ENCODE measurements around the gene RXRG.
"Not testable (repeated sequence)": the region's sequence is repeated elsewhere in the genome, so short reads cannot be mapped to it uniquely, and the experiment has no call there.

The RXRG gene

GRCh38 chr1:165444897-165445370 is at the start of gene RXRG:
Gene RXRG, minus strand, starts transcription at chr1:165445126. Its CDS starts 233 bp downstream, at chr1:165444893.
- DNase-seq (ENCODE audit: low read depth): no peak

GRCh38 chr1:165492845-165493373 is 48.0 kb upstream of the RXRG start:
- DNase-seq (ENCODE audit: low read depth): no peak

- no peak for DNase-seq (ENCODE audit: low read depth)
Measured at GRCh38 chr1:165490175-165490574, 45.2 kb upstream of the RXRG start.

GRCh38 chr1:165487921-165488320 is 43.0 kb upstream of the RXRG start:
- no peak for DNase-seq (ENCODE audit: low read depth)

- no peak for DNase-seq (ENCODE audit: low read depth)
Measured at GRCh38 chr1:165486663-165487062, 41.7 kb upstream of the RXRG start.

- DNase-seq (ENCODE audit: low read depth): no peak
Measured at GRCh38 chr1:165485716-165486115, 40.8 kb upstream of the RXRG start.

- DNase-seq (ENCODE audit: low read depth): no peak
Measured at GRCh38 chr1:165484532-165484931, 39.6 kb upstream of the RXRG start.

- DNase-seq (ENCODE audit: low read depth): no peak
Measured at GRCh38 chr1:165483412-165483811, 38.5 kb upstream of the RXRG start.

- peak; percentile 89 for DNase-seq (ENCODE audit: low read depth)
Measured at GRCh38 chr1:165481820-165482532, 37.0 kb upstream of the RXRG start.

GRCh38 chr1:165476776-165477175 is 31.9 kb upstream of the RXRG start:
- DNase-seq (ENCODE audit: low read depth): no peak

GRCh38 chr1:165474196-165474595 is 29.3 kb upstream of the RXRG start:
- no peak for DNase-seq (ENCODE audit: low read depth)

GRCh38 chr1:165473081-165473480 is 28.2 kb upstream of the RXRG start:
- no peak for DNase-seq (ENCODE audit: low read depth)

GRCh38 chr1:165468726-165469249 is 23.9 kb upstream of the RXRG start:
- no peak for DNase-seq (ENCODE audit: low read depth)

- no peak for DNase-seq (ENCODE audit: low read depth)
Measured at GRCh38 chr1:165468253-165468652, 23.3 kb upstream of the RXRG start.

GRCh38 chr1:165467706-165468105 is 22.8 kb upstream of the RXRG start:
- no peak for DNase-seq (ENCODE audit: low read depth)

GRCh38 chr1:165463978-165464377 is 19.1 kb upstream of the RXRG start:
- no peak for DNase-seq (ENCODE audit: low read depth)

GRCh38 chr1:165459683-165460082 is 14.8 kb upstream of the RXRG start:
- not testable (repeated sequence) for DNase-seq (ENCODE audit: low read depth)

GRCh38 chr1:165456861-165457260 is 11.9 kb upstream of the RXRG start:
- DNase-seq (ENCODE audit: low read depth): no peak

- no peak for DNase-seq (ENCODE audit: low read depth)
Measured at GRCh38 chr1:165456114-165456513, 11.2 kb upstream of the RXRG start.

GRCh38 chr1:165455111-165455510 is 10.2 kb upstream of the RXRG start:
- no peak for DNase-seq (ENCODE audit: low read depth)

GRCh38 chr1:165454091-165454610 is 9.2 kb upstream of the RXRG start:
- no peak for DNase-seq (ENCODE audit: low read depth)

GRCh38 chr1:165452336-165453130 is 7.6 kb upstream of the RXRG start:
- no peak for DNase-seq (ENCODE audit: low read depth)

GRCh38 chr1:165451691-165452090 is 6.8 kb upstream of the RXRG start:
- no peak for DNase-seq (ENCODE audit: low read depth)
